NCI-H460 (cell line): Measurements from ENCODE around the gene TGFBR2. TPM values are rescaled to one million over a fixed set of nuclear protein-coding genes. Genes with fewer than 3 reads are reported as not detected.

Experiments used
- DNase-seq: peaks from one replicate; pipeline ENCODE4 v3.0.0-alpha.2; 2016; ENCODE audit warnings: low read depth; ENCODE audit errors: extremely low read depth
- total RNA-seq: library from RNA; depleted of rRNA; stranded (reverse); fragments of >200 nt; shearing (Covaris generic); gene quantifications from 2 replicates; pipeline ENCODE4 v1.2.3, GENCODE V29; 2014

TGFBR2 gene
- total RNA-seq, 1 experiment from 2014 or later: 7.2 TPM

GRCh38 chr3:30688776-30689641, 82.6 kb downstream of the TGFBR2 start:
- DNase-seq: peak; percentile 7

DNA sequence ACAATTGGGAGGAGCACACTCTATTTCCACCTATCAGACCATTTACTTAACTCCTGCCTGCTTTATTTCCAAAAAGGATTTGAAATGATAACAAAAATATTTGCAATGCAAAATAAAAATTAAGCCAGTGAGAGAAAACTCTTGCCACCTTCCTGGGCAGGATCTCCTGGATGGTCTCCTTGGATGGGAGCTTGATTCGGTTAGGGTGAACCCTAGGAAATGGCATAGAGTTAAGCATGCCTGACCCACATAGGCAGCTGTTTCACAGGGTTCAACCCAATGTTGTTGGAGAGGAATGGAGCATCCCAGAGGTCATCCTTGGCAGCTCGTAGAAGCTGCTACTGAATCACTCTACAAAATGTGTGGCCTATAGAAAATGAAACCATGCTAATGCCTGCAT, 83.8 kb downstream of the TGFBR2 start:
- DNase-seq: no peak

DNA sequence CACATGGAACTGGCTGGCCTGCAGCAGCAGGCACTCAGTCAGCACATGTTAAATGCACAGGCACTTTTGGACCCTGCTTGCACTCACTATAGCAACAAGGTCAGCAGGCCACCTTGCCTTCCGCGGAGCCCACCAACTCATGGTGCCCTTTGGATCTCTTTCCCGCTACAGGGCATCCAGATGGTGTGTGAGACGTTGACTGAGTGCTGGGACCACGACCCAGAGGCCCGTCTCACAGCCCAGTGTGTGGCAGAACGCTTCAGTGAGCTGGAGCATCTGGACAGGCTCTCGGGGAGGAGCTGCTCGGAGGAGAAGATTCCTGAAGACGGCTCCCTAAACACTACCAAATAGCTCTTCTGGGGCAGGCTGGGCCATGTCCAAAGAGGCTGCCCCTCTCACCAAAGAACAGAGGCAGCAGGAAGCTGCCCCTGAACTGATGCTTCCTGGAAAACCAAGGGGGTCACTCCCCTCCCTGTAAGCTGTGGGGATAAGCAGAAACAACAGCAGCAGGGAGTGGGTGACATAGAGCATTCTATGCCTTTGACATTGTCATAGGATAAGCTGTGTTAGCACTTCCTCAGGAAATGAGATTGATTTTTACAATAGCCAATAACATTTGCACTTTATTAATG, 85.0 kb downstream of the TGFBR2 start:
- DNase-seq: no peak

GRCh38 chr3:30691944-30692343, 85.5 kb downstream of the TGFBR2 start:
- DNase-seq: no peak

GRCh38 chr3:30692498-30693130, 86.2 kb downstream of the TGFBR2 start:
- no peak for DNase-seq

DNA sequence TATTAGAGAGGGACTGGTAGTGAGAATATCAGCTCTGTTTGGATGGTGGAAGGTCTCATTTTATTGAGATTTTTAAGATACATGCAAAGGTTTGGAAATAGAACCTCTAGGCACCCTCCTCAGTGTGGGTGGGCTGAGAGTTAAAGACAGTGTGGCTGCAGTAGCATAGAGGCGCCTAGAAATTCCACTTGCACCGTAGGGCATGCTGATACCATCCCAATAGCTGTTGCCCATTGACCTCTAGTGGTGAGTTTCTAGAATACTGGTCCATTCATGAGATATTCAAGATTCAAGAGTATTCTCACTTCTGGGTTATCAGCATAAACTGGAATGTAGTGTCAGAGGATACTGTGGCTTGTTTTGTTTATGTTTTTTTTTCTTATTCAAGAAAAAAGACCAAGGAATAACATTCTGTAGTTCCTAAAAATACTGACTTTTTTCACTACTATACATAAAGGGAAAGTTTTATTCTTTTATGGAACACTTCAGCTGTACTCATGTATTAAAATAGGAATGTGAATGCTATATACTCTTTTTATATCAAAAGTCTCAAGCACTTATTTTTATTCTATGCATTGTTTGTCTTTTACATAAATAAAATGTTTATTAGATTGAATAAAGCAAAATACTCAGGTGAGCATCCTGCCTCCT, 87.2 kb downstream of the TGFBR2 start:
- DNase-seq: peak; percentile 65

- DNase-seq: no peak
These were observed 87.7 kb downstream of the TGFBR2 start for GRCh38 chr3:30694148-30694547.

- no peak for DNase-seq
These were observed 88.3 kb downstream of the TGFBR2 start for GRCh38 chr3:30694668-30695067.

DNA sequence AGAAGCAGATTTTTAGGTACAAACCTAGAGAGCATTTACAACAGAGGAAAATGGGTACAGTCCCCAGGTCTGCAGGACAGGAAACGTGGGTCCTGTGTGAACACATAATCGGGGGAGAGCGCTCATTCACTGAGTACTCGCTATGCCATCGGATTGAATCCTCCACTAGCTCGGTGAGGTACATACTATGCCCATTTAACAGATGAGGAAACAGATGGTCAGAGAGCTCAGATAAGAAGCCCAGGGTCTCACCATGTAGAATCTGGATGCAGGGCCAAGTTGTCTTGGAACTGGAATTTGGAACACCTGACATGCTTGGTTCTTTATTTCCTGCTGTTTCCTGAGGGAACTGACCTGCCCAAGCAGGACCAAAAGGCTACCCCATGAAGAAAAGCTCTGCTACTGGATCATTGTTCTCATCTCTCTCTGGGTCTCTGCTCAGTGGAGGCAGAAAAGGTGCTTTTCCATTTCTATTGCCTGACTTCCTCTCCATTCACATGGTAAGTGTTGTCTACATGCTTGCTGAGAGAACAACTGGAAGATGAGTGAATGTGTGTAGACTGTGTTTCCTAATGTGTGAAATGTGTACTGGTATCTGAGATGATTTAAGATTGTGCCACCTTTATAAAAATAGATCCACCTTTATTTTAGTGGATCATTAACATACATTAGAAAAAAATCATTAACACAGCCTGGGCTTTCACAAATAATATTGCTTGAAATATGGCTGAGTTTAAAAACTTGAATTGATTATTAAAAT, 89.1 kb downstream of the TGFBR2 start:
- DNase-seq: no peak

DNA sequence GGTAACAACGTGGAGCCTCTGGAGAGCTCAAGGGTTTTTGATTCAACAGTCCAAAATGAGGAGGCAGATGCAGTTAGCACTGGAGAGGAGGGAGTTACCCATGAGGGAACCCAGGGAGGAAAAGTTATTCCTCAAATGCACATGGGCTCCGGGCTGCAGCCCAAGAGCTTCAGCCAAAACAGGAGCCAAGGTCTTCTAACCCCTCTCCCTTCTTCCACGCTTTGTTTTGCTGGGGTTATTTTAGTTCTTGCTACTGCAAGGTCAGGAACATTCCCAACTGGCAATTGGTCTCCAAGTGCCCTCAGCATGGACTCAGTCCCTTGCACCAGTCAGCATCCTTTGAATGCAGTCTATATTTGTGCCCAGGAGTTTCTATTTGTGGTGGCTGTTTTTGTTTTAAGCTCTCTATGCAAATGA, 90.0 kb downstream of the TGFBR2 start:
- no peak for DNase-seq

DNA sequence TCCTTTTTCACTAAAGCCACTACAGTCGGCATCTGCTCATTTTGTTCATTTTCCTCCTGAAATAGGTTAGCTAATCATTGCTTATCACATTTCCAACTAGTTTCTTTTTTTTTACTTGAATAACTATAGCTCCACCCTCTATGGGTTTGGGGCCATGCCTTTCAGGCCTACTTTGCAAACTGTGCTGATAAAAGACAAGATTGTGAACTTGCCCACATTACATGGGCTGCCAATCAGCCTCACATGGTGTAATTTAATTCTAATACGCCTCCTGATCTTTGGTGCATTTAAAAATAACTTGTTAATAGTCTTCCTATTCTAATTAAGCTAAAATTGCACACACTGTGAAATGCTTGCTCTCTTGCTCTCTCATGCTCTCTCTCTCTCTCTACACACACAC, 90.5 kb downstream of the TGFBR2 start:
- DNase-seq: no peak

DNA sequence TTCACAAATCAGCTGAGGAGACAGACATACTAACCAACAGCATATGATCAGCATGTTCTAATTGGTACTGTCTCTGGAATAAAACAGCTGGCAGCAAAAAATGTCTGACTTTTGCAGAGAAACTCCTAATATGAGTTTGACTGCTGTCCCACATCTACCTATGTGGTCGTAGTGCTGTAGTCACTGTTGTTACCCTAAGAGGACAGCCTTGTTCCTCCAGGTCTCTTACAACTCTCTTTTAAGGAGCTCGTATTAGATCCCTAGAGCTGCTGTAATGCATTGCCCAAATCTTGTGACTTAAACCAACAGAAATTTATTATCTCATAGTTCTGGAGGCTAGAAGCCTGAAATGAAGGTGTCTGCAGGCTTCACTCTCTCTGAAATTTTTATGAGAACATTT, 92.1 kb downstream of the TGFBR2 start:
- no peak for DNase-seq

DNA sequence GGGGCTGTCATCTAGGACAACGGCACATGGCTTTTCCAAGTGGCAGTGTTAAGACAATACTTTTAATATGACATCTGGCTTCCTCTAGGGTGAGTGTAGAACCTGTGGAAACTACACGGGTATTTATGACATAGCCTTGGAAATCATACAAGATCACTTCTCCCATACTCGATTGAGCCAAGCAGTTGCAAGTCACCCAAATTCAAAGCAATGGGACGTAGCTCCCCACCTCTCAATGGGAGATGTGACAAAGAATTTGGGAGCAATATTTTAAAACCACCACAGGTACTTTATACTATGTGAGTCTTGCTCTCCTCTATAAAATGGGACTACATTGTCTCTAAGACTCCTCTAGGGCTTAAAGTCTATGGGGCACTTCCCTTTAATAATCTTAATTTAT, 93.5 kb downstream of the TGFBR2 start:
- DNase-seq: no peak

GRCh38 chr3:30700702-30701321, 94.4 kb downstream of the TGFBR2 start:
- no peak for DNase-seq

DNA sequence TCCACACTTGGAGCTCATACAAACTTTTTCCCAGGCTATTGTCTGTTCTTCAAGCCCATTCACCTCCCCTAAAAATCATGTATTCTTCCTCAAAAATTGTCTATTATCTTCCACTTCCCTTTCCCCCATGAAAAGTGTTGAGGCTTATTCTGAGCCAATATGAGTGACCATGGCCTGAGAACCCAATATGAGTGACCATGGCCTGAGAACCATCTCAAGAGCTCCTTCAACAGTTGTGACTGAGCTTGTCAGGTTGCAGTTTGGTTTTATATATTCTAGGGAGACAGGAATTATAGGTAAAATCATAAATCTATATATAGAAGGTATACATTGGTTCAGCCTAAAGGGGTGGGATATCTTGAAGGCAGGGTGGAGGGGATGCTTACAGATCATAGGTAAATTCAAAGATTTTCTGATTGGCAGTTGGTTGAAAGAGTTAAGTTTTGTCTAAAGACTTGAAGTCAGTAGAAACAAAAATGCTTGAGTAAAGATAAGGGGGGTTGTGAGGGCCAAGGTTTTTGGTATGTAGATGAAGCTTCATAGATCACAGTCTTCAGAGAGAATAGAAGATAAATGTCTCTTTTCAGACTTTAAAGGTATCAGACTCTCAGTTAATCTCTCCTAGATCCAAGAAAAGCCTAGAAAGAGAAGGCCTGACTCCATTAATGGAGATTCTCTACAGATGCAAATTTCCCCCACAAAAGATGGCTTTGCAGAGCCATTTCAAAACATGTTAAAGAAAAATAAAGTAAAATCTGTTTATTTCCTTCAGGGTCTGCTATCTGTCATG, 95.8 kb downstream of the TGFBR2 start:
- no peak for DNase-seq

DNA sequence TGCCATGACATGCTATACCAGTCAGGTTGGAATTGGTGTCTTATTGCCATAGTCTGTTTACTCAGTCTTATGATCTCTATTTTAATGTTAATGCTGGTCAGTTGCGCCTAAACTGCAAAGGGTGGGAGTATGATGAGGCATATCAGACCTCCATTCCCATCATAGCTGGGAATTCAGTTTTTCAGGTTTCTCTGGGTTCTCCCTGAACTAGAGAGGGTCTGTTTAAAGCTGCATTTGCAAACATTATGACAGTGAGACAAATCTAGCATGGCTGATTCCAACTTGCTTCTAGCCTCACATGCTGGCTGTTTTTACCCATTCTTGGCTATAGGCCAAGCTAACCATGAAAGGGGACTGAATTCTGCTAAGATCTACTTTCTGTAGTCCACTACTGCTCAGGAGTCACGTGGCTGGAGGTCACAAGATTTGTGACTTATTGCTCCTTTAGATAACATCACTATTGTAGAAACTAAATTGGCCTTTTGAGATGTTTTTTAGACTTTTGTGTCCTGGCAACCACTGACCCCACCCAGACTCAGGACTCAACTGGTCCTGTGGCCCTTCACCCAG, 96.5 kb downstream of the TGFBR2 start:
- no peak for DNase-seq

- no peak for DNase-seq
These were observed 98.8 kb downstream of the TGFBR2 start for GRCh38 chr3:30704931-30705890.

DNA sequence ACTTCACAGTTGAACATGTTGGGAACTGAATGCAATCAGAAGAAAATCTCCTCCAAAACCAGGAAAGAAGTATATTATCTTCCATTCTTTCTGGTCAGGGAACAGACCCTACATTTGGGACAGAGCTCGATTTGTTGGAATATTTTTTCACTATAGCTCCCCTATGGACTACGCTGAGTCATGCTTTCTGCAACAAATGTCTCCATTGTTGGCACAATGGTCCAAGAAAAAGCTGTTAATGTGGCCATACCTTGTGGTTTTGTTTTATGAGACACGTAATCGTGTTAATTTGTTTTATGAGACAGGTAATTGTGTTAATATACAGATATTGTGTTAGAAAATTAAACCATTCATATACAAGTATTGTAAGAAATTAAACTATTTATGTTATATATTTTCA, 101.4 kb downstream of the TGFBR2 start:
- no peak for DNase-seq
